ENCODE results near the gene CNOT6.

CNOT6 gene

GRCh38 chr5:180521591-180521990 is 27.4 kb downstream of the CNOT6 start:
- ChIA-PET CTCF (interaction anchor here (1.1 kb wide), 1 partner anchor 20 kb away, joined by 3 read pairs; no protein-coding TSS in a partner anchor), POLR2A (no interaction called here)
- Histone ChIP-seq H3K4me1 (ENCODE audit: control insufficient read depth, insufficient read depth, low read length) (peaks cover 50% of the 10 kb centered on the region), H3K36me3 (ENCODE audit: control insufficient read depth in 2 of 2, insufficient read depth in 1 of 2, low read length in 2 of 2) (no peaks in the 10 kb centered on the region; a peak in 1 of 3 replicates), H3K9me3 (ENCODE audit: control insufficient read depth, insufficient read depth, low read depth, low read length) (no peaks in the 10 kb centered on the region), H3K4me3 (ENCODE audit: low read depth, low read length) (no peak overlapping the region), H3K27ac (ENCODE audit: extremely low read depth, low read depth, low read length) (no peak overlapping the region)
- 0 out of 2 replicates have a peak, but pooled peaks have one; percentile 52 for TF ChIP-seq BCL11A (tag by site-specific recombination; IDR thresholded peaks at IDR 0.05; ENCODE audit: low read depth)
- TF ChIP-seq KLF10 (tag by site-specific recombination; IDR thresholded peaks at IDR 0.05): no peak
- no peak for TF ChIP-seq ZBTB6 (tag by site-specific recombination; IDR thresholded peaks at IDR 0.05)
- TF ChIP-seq IKZF3 (tag by site-specific recombination; IDR thresholded peaks at IDR 0.05): 0 out of 2 replicates have a peak, but pooled peaks have one; percentile 17
- TF ChIP-seq OVOL3 (tag by site-specific recombination; IDR thresholded peaks at IDR 0.05): 0 out of 2 replicates have a peak, but pooled peaks have one; percentile 47
- TF ChIP-seq ZNF18 (tag by site-specific recombination; IDR thresholded peaks at IDR 0.05): no peak
- TF ChIP-seq YY1 (tag by site-specific recombination; IDR thresholded peaks at IDR 0.05): no peak
- no peak for TF ChIP-seq BCL11B (tag by site-specific recombination; IDR thresholded peaks at IDR 0.05; ENCODE audit: low read depth)
- TF ChIP-seq ZNF530 (tag by site-specific recombination; IDR thresholded peaks at IDR 0.05; ENCODE audit: low read depth): no peak
- peak; percentile 39 for TF ChIP-seq ZNF146 (tag by site-specific recombination; IDR thresholded peaks at IDR 0.05)
- no peak for TF ChIP-seq KLF17 (tag by site-specific recombination; IDR thresholded peaks at IDR 0.05)
- TF ChIP-seq FEZF1 (tag by site-specific recombination; IDR thresholded peaks at IDR 0.05): 0 out of 2 replicates have a peak, but pooled peaks have one; percentile 25
- 0 out of 2 replicates have a peak, but pooled peaks have one; percentile 14 for TF ChIP-seq ZNF843 (tag by site-specific recombination; IDR thresholded peaks at IDR 0.05)
- peak; percentile 14; the same call in 1 of the 2 replicates for TF ChIP-seq ZBTB17 (tag by site-specific recombination; IDR thresholded peaks at IDR 0.05)
- no peak for TF ChIP-seq MEIS1 (CRISPR knock-in tag; IDR thresholded peaks at IDR 0.05; ENCODE audit: borderline replicate concordance)
- no peak for TF ChIP-seq ZBTB44 (tag by site-specific recombination; IDR thresholded peaks at IDR 0.05)
- TF ChIP-seq PRDM10 (tag by site-specific recombination; IDR thresholded peaks at IDR 0.05): no peak
- TF ChIP-seq ZBTB48 (tag by site-specific recombination; IDR thresholded peaks at IDR 0.05): no peak
- no peak for TF ChIP-seq MZF1 (tag by site-specific recombination; IDR thresholded peaks at IDR 0.05; ENCODE audit: borderline replicate concordance)
- TF ChIP-seq OSR2 (tag by site-specific recombination; IDR thresholded peaks at IDR 0.05): peak; percentile 64; the same call in 1 of the 2 replicates
- TF ChIP-seq ZNF747 (tag by site-specific recombination; IDR thresholded peaks at IDR 0.05): no peak
- peak; percentile 68 for TF ChIP-seq ZNF596 (tag by site-specific recombination; IDR thresholded peaks at IDR 0.05)
- TF ChIP-seq CTCF (tag by site-specific recombination; IDR thresholded peaks at IDR 0.05): no peak
- peak; percentile 15; the same call in 1 of the 2 replicates for TF ChIP-seq ZXDB (tag by site-specific recombination; IDR thresholded peaks at IDR 0.05)
- no peak for TF ChIP-seq ZNF658 (tag by site-specific recombination; IDR thresholded peaks at IDR 0.05)
- no peak for TF ChIP-seq PATZ1 (tag by site-specific recombination; IDR thresholded peaks at IDR 0.05)
